SK-N-SH (cell line): ENCODE measurements around the gene VIPR2. TPM values are rescaled to one million over a fixed set of nuclear protein-coding genes. Genes with fewer than 3 reads are reported as not detected.

Experiments
- CTCF ChIA-PET: fragments of 300-600, 350-600 bp; formaldehyde crosslinking; extraction: SDS; loops from one replicate; lab custom pipeline; 2021; lab: Yijun Ruan, JAX
- POLR2A ChIA-PET: fragments of 350-600 bp; sonication (Branson Sonifier 250); formaldehyde crosslinking; extraction: SDS; loops from one replicate; lab custom pipeline; 2020; ENCODE audit warnings: antibody characterized with exemption, inconsistent platforms; lab: Yijun Ruan, JAX
- DNase-seq: peaks from one replicate; pipeline ENCODE4 v3.0.0; 2012
- H2AFZ ChIP-seq: fragments of 200-600 bp; sonication (generic); 2 replicates; pipeline ENCODE4 v1.8.1; 2016; ENCODE audit warnings: antibody characterized with exemption, mild to moderate bottlenecking, low read depth
- H3F3A ChIP-seq: fragments of 200-600 bp; sonication (generic); replicated peaks from 2 replicates; pipeline ENCODE3; 2016; ENCODE audit warnings: antibody characterized with exemption, mild to moderate bottlenecking; ENCODE audit not compliant: insufficient read depth
- H3K27ac ChIP-seq, 2 experiments: fragments of 200-500 bp in 1 of 2; fragments of 200-600 bp in 1 of 2; sonication (Bioruptor generic) in 1 of 2; sonication (generic), shearing (Covaris generic) in 1 of 2; 2 replicates each; pipeline versions ENCODE4 v1.5.1 to v1.6.1; 2014 to 2016; ENCODE audit warnings: low read depth in 2 of 2, inconsistent platforms in 1 of 2, low read length in 1 of 2, mild to moderate bottlenecking in 1 of 2, mixed read lengths in 1 of 2
- H3K27me3 ChIP-seq: fragments of 200-600 bp; sonication (generic), shearing (Covaris generic); 2 replicates; pipeline ENCODE4 v1.6.1; 2016; ENCODE audit warnings: mixed run types; ENCODE audit not compliant: insufficient read depth
- H3K36me3 ChIP-seq, 2 experiments: fragments of 200-500 bp in 1 of 2; fragments of 200-600 bp in 1 of 2; sonication (Bioruptor generic) in 1 of 2; sonication (generic) in 1 of 2; replicated peaks in 1 of 2; 2 replicates each; pipeline versions ENCODE3 to v1.5.1; 2014 to 2016; ENCODE audit warnings: low read length in 1 of 2, mild to moderate bottlenecking in 1 of 2; ENCODE audit not compliant: insufficient read depth in 2 of 2, control insufficient read depth in 1 of 2
- H3K4me1 ChIP-seq, 2 experiments: fragments of 200-500 bp in 1 of 2; fragments of 200-600 bp in 1 of 2; sonication (Bioruptor generic) in 1 of 2; sonication (generic), shearing (Covaris generic) in 1 of 2; 2 replicates each; pipeline versions ENCODE4 v1.5.1 to v1.6.1; 2014 to 2016; ENCODE audit warnings: low read depth in 1 of 2, low read length in 1 of 2, mixed run types in 1 of 2; ENCODE audit not compliant: insufficient read depth in 2 of 2, control insufficient read depth in 1 of 2
- H3K4me2 ChIP-seq: fragments of 200-600 bp; sonication (generic), shearing (Covaris generic); 2 replicates; pipeline ENCODE4 v1.6.1; 2017; ENCODE audit warnings: mixed run types
- H3K4me3 ChIP-seq, 2 experiments: fragments of 200-500 bp in 1 of 2; fragments of 200-600 bp in 1 of 2; sonication (Bioruptor generic) in 1 of 2; sonication (generic), shearing (Covaris generic) in 1 of 2; 2 replicates each; pipeline versions ENCODE4 v1.5.1 to v1.8.1; 2014 to 2016; ENCODE audit warnings: low read depth in 2 of 2, inconsistent platforms in 1 of 2, low read length in 1 of 2, mild to moderate bottlenecking in 1 of 2, mixed read lengths in 1 of 2, moderate library complexity in 1 of 2
- H3K79me2 ChIP-seq: fragments of 200-600 bp; sonication (generic); 2 replicates; pipeline ENCODE4 v1.8.1; 2017; ENCODE audit warnings: mild to moderate bottlenecking; ENCODE audit not compliant: insufficient read depth
- H3K9ac ChIP-seq: fragments of 200-600 bp; sonication (generic); 2 replicates; pipeline ENCODE4 v1.6.1; 2017; ENCODE audit warnings: mixed run types
- H3K9me2 ChIP-seq: fragments of 200-600 bp; sonication (generic); 2 replicates; pipeline ENCODE4 v1.6.1; 2017; ENCODE audit warnings: mixed run types
- H3K9me3 ChIP-seq: fragments of 200-600 bp; sonication (generic); 2 replicates; pipeline ENCODE4 v1.6.1; 2017; ENCODE audit warnings: mixed run types, mild to moderate bottlenecking, moderate library complexity
- H4K20me1 ChIP-seq: fragments of 200-600 bp; sonication (generic); 2 replicates; pipeline ENCODE4 v1.6.1; 2017; ENCODE audit warnings: mild to moderate bottlenecking, mixed run types; ENCODE audit not compliant: insufficient read depth
- CHD2 ChIP-seq: fragments of 150-350 bp; IDR thresholded peaks from 2 replicates; pipeline ENCODE4 v1.6.1; 2018; ENCODE audit warnings: low read length; ENCODE audit not compliant: partially characterized antibody
- FOSL2 ChIP-seq: IDR thresholded peaks from 2 replicates; pipeline ENCODE4 v1.4.0; 2012; ENCODE audit warnings: low read depth, mild to moderate bottlenecking, moderate library complexity, borderline replicate concordance
- GABPA ChIP-seq: IDR thresholded peaks from 2 replicates; pipeline ENCODE4 v1.4.0; 2012; ENCODE audit warnings: low read depth, mild to moderate bottlenecking
- MXI1 ChIP-seq: IDR thresholded peaks from 2 replicates; pipeline ENCODE4 v1.6.1; 2012; ENCODE audit warnings: mild to moderate bottlenecking, low read depth, low read length, improper control_type of control experiment
- NFIC ChIP-seq: IDR thresholded peaks from 2 replicates; pipeline ENCODE4 v1.4.0; 2012; ENCODE audit warnings: borderline replicate concordance
- NRF1 ChIP-seq: IDR thresholded peaks from 2 replicates; pipeline ENCODE4 v1.6.1; 2012; ENCODE audit warnings: low read depth, mild to moderate bottlenecking, low read length
- RAD21 ChIP-seq: IDR thresholded peaks from 2 replicates; pipeline ENCODE4 v1.6.1; 2012; ENCODE audit warnings: mild to moderate bottlenecking, low read length
- RFX5 ChIP-seq: IDR thresholded peaks from 2 replicates; pipeline ENCODE4 v1.6.1; 2012; ENCODE audit warnings: mild to moderate bottlenecking, improper control_type of control experiment, low read length
- RXRA ChIP-seq: IDR thresholded peaks from 2 replicates; pipeline ENCODE4 v1.4.0; 2012; ENCODE audit warnings: low read depth, mild to moderate bottlenecking, borderline replicate concordance
- SMC3 ChIP-seq: IDR thresholded peaks from 2 replicates; pipeline ENCODE4 v1.6.1; 2012; ENCODE audit warnings: low read depth, low read length, improper control_type of control experiment
- TAF1 ChIP-seq: IDR thresholded peaks from 2 replicates; pipeline ENCODE4 v1.6.1; 2012; ENCODE audit warnings: low read depth, mild to moderate bottlenecking, low read length, moderate library complexity, borderline replicate concordance
- TEAD4 ChIP-seq: IDR thresholded peaks from 2 replicates; pipeline ENCODE4 v1.4.0; 2012; ENCODE audit warnings: mild to moderate bottlenecking, borderline replicate concordance; ENCODE audit not compliant: insufficient read depth
- WGBS: methylation state at CpG from one replicate; pipeline ENCODE4 v1.1.6; 2017; ENCODE audit warnings: low lambda C conversion rate; 5-methylcytosine and 5-hydroxymethylcytosine counted together
- polyA plus RNA-seq, 3 experiments: library from polyadenylated mRNA; depleted of rRNA; stranded (reverse); fragments of >200 nt; gene quantifications; 2 replicates each; pipeline ENCODE4 v1.2.3, GENCODE V29; 2012
- TF ChIP-seq, protein P1 (sequence below): IDR thresholded peaks from 2 replicates; pipeline ENCODE4; 2012
- TF ChIP-seq, protein P2 (sequence below): IDR thresholded peaks from 2 replicates; pipeline ENCODE4 v1.4.0; 2012; ENCODE audit warnings: low read depth, borderline replicate concordance
- TF ChIP-seq, protein P3 (sequence below): fragments of 150-350 bp; IDR thresholded peaks from 2 replicates; pipeline ENCODE4 v1.6.1; 2016; ENCODE audit warnings: mild to moderate bottlenecking, low read depth, low read length
- TF ChIP-seq, protein P4 (sequence below): fragments of 150-350 bp; IDR thresholded peaks from 2 replicates; pipeline ENCODE4 v1.6.1; 2017; ENCODE audit warnings: antibody characterized with exemption, low read length, low read depth, borderline replicate concordance
- TF ChIP-seq, protein P5 (sequence below): fragments of 200-600 bp; sonication (generic); IDR thresholded peaks from 2 replicates; pipeline ENCODE4 v1.6.1; 2017; ENCODE audit warnings: antibody characterized with exemption, mild to moderate bottlenecking, moderate library complexity
- TF ChIP-seq, protein P6 (sequence below): IDR thresholded peaks from 2 replicates; pipeline ENCODE4 v1.4.0; 2012; ENCODE audit warnings: low read depth, borderline replicate concordance

The VIPR2 gene
- polyA plus RNA-seq, 1 of the 3 experiments (the other 2 are of a cell fraction), result not detected

DNA sequence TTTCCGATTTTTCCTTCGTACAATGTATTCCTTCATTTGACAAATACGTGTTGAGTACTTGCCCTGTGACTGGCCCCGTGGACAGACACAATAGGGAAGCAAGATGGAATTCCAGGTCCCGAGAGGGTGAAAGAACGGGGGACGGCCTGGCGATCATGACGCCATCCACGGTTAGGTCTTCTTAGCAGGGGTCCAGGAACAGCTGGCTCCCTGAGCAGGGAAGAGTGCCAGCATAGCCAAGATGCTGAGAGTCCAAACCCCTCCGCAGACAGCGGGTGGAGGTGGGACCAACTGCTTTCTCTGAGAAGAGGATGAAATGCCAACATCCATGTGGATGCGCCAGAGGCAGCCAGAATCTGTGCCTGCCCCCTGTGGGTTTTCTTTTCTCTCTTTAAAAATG lies 144.6 kb downstream of the VIPR2 start:
- no peak overlapping the region for H2AFZ ChIP-seq
- H3K27ac ChIP-seq, result no peak overlapping the region
- H3K27me3 ChIP-seq, result no peaks in the 10 kb centered on the region
- H3F3A ChIP-seq, result no peaks in the 10 kb centered on the region
- no peak overlapping the region for H3K4me2 ChIP-seq
- H3K4me3 ChIP-seq, result no peak overlapping the region
- TF ChIP-seq GABPA, result no peak
- TF ChIP-seq, protein P1, sequence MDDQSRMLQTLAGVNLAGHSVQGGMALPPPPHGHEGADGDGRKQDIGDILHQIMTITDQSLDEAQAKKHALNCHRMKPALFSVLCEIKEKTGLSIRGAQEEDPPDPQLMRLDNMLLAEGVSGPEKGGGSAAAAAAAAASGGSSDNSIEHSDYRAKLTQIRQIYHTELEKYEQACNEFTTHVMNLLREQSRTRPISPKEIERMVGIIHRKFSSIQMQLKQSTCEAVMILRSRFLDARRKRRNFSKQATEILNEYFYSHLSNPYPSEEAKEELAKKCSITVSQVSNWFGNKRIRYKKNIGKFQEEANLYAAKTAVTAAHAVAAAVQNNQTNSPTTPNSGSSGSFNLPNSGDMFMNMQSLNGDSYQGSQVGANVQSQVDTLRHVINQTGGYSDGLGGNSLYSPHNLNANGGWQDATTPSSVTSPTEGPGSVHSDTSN, result no peak
- TF ChIP-seq CHD2, result no peak
- no peak for TF ChIP-seq TAF1
- no peak for TF ChIP-seq RXRA
- TF ChIP-seq RAD21, result no peak
- TF ChIP-seq NRF1, result no peak
- TF ChIP-seq, protein P2, sequence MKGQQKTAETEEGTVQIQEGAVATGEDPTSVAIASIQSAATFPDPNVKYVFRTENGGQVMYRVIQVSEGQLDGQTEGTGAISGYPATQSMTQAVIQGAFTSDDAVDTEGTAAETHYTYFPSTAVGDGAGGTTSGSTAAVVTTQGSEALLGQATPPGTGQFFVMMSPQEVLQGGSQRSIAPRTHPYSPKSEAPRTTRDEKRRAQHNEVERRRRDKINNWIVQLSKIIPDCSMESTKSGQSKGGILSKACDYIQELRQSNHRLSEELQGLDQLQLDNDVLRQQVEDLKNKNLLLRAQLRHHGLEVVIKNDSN, result no peak
- TF ChIP-seq FOSL2, result no peak
- TF ChIP-seq, protein P3, sequence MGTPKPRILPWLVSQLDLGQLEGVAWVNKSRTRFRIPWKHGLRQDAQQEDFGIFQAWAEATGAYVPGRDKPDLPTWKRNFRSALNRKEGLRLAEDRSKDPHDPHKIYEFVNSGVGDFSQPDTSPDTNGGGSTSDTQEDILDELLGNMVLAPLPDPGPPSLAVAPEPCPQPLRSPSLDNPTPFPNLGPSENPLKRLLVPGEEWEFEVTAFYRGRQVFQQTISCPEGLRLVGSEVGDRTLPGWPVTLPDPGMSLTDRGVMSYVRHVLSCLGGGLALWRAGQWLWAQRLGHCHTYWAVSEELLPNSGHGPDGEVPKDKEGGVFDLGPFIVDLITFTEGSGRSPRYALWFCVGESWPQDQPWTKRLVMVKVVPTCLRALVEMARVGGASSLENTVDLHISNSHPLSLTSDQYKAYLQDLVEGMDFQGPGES, result no peak
- no peak for TF ChIP-seq SMC3
- TF ChIP-seq, protein P4, sequence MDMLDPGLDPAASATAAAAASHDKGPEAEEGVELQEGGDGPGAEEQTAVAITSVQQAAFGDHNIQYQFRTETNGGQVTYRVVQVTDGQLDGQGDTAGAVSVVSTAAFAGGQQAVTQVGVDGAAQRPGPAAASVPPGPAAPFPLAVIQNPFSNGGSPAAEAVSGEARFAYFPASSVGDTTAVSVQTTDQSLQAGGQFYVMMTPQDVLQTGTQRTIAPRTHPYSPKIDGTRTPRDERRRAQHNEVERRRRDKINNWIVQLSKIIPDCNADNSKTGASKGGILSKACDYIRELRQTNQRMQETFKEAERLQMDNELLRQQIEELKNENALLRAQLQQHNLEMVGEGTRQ, result no peak
- no peak for TF ChIP-seq TEAD4
- no peak for TF ChIP-seq NFIC
- TF ChIP-seq RFX5, result no peak
- no peak for TF ChIP-seq MXI1
- TF ChIP-seq, protein P5, sequence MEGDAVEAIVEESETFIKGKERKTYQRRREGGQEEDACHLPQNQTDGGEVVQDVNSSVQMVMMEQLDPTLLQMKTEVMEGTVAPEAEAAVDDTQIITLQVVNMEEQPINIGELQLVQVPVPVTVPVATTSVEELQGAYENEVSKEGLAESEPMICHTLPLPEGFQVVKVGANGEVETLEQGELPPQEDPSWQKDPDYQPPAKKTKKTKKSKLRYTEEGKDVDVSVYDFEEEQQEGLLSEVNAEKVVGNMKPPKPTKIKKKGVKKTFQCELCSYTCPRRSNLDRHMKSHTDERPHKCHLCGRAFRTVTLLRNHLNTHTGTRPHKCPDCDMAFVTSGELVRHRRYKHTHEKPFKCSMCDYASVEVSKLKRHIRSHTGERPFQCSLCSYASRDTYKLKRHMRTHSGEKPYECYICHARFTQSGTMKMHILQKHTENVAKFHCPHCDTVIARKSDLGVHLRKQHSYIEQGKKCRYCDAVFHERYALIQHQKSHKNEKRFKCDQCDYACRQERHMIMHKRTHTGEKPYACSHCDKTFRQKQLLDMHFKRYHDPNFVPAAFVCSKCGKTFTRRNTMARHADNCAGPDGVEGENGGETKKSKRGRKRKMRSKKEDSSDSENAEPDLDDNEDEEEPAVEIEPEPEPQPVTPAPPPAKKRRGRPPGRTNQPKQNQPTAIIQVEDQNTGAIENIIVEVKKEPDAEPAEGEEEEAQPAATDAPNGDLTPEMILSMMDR, result no peak
- TF ChIP-seq, protein P6, sequence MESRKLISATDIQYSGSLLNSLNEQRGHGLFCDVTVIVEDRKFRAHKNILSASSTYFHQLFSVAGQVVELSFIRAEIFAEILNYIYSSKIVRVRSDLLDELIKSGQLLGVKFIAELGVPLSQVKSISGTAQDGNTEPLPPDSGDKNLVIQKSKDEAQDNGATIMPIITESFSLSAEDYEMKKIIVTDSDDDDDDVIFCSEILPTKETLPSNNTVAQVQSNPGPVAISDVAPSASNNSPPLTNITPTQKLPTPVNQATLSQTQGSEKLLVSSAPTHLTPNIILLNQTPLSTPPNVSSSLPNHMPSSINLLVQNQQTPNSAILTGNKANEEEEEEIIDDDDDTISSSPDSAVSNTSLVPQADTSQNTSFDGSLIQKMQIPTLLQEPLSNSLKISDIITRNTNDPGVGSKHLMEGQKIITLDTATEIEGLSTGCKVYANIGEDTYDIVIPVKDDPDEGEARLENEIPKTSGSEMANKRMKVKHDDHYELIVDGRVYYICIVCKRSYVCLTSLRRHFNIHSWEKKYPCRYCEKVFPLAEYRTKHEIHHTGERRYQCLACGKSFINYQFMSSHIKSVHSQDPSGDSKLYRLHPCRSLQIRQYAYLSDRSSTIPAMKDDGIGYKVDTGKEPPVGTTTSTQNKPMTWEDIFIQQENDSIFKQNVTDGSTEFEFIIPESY, result no peak
- H3K9ac ChIP-seq, result no peak overlapping the region
- H3K9me3 ChIP-seq, result no peaks in the 10 kb centered on the region
- CTCF ChIA-PET, result interaction anchor here (0.7 kb wide), 1 partner anchor 126 kb away, joined by 3 read pairs; no protein-coding TSS in a partner anchor
- H3K36me3 ChIP-seq, result no peaks in the 10 kb centered on the region
- H3K79me2 ChIP-seq, result no peaks in the 10 kb centered on the region
- peaks cover 0 to 6% of the 10 kb centered on the region in 2 experiments; a peak in 1 of 4 replicates for H3K4me1 ChIP-seq
- H3K9me2 ChIP-seq, result no peaks in the 10 kb centered on the region
- 67% methylated on average over 13 of the region's 13 CpGs for WGBS
- DNase-seq, result no peak
- H4K20me1 ChIP-seq, result no peaks in the 10 kb centered on the region
- POLR2A ChIA-PET, result no interaction called here
